Panc1 (cell line): ENCODE measurements around the gene GAP43.

ENCODE experiments used
- CTCF ChIP-seq: fragments of 450-650 bp; IDR thresholded peaks from 2 replicates; pipeline ENCODE4 v1.5.1; 2017; ENCODE audit warnings: mild to moderate bottlenecking
- POLR2AphosphoS5 ChIP-seq: IDR thresholded peaks from 2 replicates; pipeline ENCODE4 v1.6.1; 2012; ENCODE audit warnings: mild to moderate bottlenecking, low read depth, low read length, moderate library complexity
- REST ChIP-seq, 2 experiments: IDR thresholded peaks; 2 replicates each; pipeline ENCODE4 v1.6.1; 2011 to 2012; ENCODE audit warnings: low read depth in 2 of 2, control low read depth in 1 of 2, low read length in 1 of 2, mild to moderate bottlenecking in 1 of 2, moderate library complexity in 1 of 2; ENCODE audit not compliant: insufficient read depth in 1 of 2
- SIN3A ChIP-seq: IDR thresholded peaks from 2 replicates; pipeline ENCODE4 v1.6.1; 2012; ENCODE audit warnings: low read depth, mild to moderate bottlenecking, low read length, moderate library complexity, borderline replicate concordance; ENCODE audit not compliant: insufficient read depth

GRCh38 chr3:115709931-115710330 is 86.6 kb downstream of the GAP43 start:
- TF ChIP-seq REST (IDR thresholded peaks at IDR 0.05; ENCODE audit: insufficient read depth in 1 of 2, low read depth in 2 of 2, low read length in 1 of 2) (no peak), CTCF (no peak), POLR2AphosphoS5 (no peak), SIN3A (no peak)
